AG04450 (cell line): ENCODE data around the gene ABCF1. TPM values are rescaled to one million over a fixed set of nuclear protein-coding genes. Genes with fewer than 3 reads are reported as not detected.
A peak's percentile ranks its signal among the peaks of the same experiment; 100 is the strongest.

ENCODE experiments used
- CTCF ChIA-PET: fragments of 300-600, 350-600 bp; formaldehyde crosslinking; extraction: SDS; loops from one replicate; lab custom pipeline; 2022; ENCODE audit warnings: antibody characterized with exemption, inconsistent platforms; lab: Charles Lee
- POLR2A ChIA-PET: fragments of 350-600 bp; formaldehyde crosslinking; extraction: SDS; loops from one replicate; lab custom pipeline; 2021; ENCODE audit warnings: antibody characterized with exemption, inconsistent platforms; lab: Yijun Ruan, JAX
- DNase-seq: peaks from one replicate; pipeline ENCODE4 v3.0.0-alpha.2; 2011; ENCODE audit warnings: low read depth, low spot score
- H3K27ac ChIP-seq: one replicate; pipeline ENCODE4 v1.5.1; 2012; ENCODE audit warnings: low read depth, low read length, control low read depth
- H3K27me3 ChIP-seq: one replicate; pipeline ENCODE4 v1.6.0; 2012; ENCODE audit warnings: low read length; ENCODE audit not compliant: control insufficient read depth, insufficient read depth
- H3K4me3 ChIP-seq: 2 replicates; pipeline ENCODE4 v1.5.1; 2011; ENCODE audit warnings: mild to moderate bottlenecking, low read depth, low read length, control low read depth
- H3K9me3 ChIP-seq: 2 replicates; pipeline ENCODE4 v1.5.1; 2012; ENCODE audit warnings: low read length; ENCODE audit not compliant: control insufficient read depth, insufficient read depth
- CTCF ChIP-seq: IDR thresholded peaks from 2 replicates; pipeline ENCODE4 v1.5.1; 2011; ENCODE audit warnings: low read depth, low read length, control low read depth, inconsistent platforms
- polyA plus RNA-seq: library from polyadenylated mRNA; depleted of rRNA; stranded (reverse); fragments of >200 nt; gene quantifications from 2 replicates; pipeline ENCODE4 v1.2.3, GENCODE V29; 2011

Gene ABCF1
- polyA plus RNA-seq, 1 experiment, result 32.3 TPM

DNA sequence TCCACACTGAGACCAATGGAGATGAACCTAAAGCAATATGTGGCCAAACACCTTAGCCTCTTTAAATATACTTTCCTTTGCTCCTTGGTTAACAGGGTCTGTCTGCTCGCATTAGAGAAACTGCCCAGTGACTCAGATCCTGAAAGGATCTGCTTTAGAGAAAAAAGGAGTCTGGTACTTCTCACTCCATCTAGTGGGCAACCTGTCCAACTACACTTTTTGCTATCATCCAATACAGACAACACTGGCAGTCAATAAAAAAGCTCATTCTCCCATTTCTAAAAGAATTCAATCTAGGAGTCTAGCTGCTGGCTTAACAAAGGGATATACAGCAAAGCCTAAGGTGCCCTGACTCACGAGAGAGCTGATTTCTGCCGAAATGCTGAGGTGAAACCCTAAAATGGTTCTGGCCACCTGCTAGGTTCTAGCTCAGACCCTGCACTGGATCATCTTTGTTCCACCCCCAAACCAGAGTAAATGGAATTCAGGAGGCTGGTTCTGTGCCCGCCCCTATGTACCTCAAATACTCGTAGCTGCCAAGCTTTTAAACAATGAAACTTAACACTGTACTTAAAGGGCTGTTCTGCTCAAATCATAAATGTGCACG is 26.5 kb upstream of the ABCF1 start:
- TF ChIP-seq CTCF, result peak; percentile 86
- CTCF ChIA-PET, result interaction anchor here (0.6 to 15.5 kb wide), 32 partner anchors 8 to 1050 kb away, joined by 3 to 437 read pairs (median 4); partner anchors contain the start of genes ABCF1, GNL1, MRPS18B and PRR3

GRCh38 chr6:30547454-30547853 is 23.8 kb upstream of the ABCF1 start:
- ChIA-PET CTCF (interaction anchor here (0.6 to 15.5 kb wide), 2 partner anchors 18 to 64 kb away, joined by 3 to 437 read pairs; no protein-coding TSS in a partner anchor), POLR2A (no interaction called here)
- Histone ChIP-seq H3K4me3 (no peak overlapping the region), H3K9me3 (no peaks in the 10 kb centered on the region), H3K27me3 (no peaks in the 10 kb centered on the region), H3K27ac (no peak overlapping the region)
- DNase-seq, result no peak
- TF ChIP-seq CTCF, result no peak

More for the DNA sequence above, 26.5 kb upstream of the ABCF1 start:
- H3K9me3 ChIP-seq, result no peaks in the 10 kb centered on the region
- POLR2A ChIA-PET, result interaction anchor here (0.8 kb wide), 1 partner anchor 63 kb away, joined by 3 read pairs; no protein-coding TSS in a partner anchor
- no peak overlapping the region for H3K27ac ChIP-seq
- no peak for DNase-seq
- no peak overlapping the region for H3K4me3 ChIP-seq
- no peaks in the 10 kb centered on the region for H3K27me3 ChIP-seq

GRCh38 chr6:30548375-30548774 is 22.9 kb upstream of the ABCF1 start:
- H3K4me3 ChIP-seq, result no peak overlapping the region
- ChIA-PET CTCF (interaction anchor here (1.5 to 15.5 kb wide), 2 partner anchors 19 to 65 kb away, joined by 3 to 437 read pairs; no protein-coding TSS in a partner anchor), POLR2A (no interaction called here)
- no peak for TF ChIP-seq CTCF
- H3K27ac ChIP-seq, result no peak overlapping the region
- H3K9me3 ChIP-seq, result no peaks in the 10 kb centered on the region
- no peaks in the 10 kb centered on the region for H3K27me3 ChIP-seq
- no peak for DNase-seq

GRCh38 chr6:30554404-30554803 is 16.8 kb upstream of the ABCF1 start:
- DNase-seq, result no peak
- Histone ChIP-seq H3K27me3 (no peaks in the 10 kb centered on the region), H3K27ac (no peak overlapping the region), H3K9me3 (no peaks in the 10 kb centered on the region), H3K4me3 (peak overlapping the region; percentile 100)
- POLR2A ChIA-PET, result no interaction called here
- CTCF ChIA-PET, result interaction anchor here (1.0 to 6.7 kb wide), 2 partner anchors 9 to 11 kb away, joined by 3 to 101 read pairs; no protein-coding TSS in a partner anchor
- no peak for TF ChIP-seq CTCF
